ENCODE measurements around the gene FNBP1L.
"Not testable (repeated sequence)": the region's sequence is repeated elsewhere in the genome, so short reads cannot be mapped to it uniquely, and the experiment has no call there.

Gene FNBP1L

GRCh38 chr1:93532780-93533378, 85.0 kb downstream of the FNBP1L start:
- DNase-seq (ENCODE audit: low spot score) = no peak

- DNase-seq (ENCODE audit: low spot score) = no peak
Observed at GRCh38 chr1:93533677-93534076, 85.8 kb downstream of the FNBP1L start.

- no peak for DNase-seq (ENCODE audit: low spot score)
Observed at GRCh38 chr1:93537396-93537795, 89.5 kb downstream of the FNBP1L start.

GRCh38 chr1:93537924-93538323, 90.0 kb downstream of the FNBP1L start:
- DNase-seq (ENCODE audit: low spot score) = no peak

- DNase-seq (ENCODE audit: low spot score) = no peak
Observed at GRCh38 chr1:93541045-93541444, 93.1 kb downstream of the FNBP1L start.

GRCh38 chr1:93542398-93542797, 94.5 kb downstream of the FNBP1L start:
- no peak for DNase-seq (ENCODE audit: low spot score)

GRCh38 chr1:93546162-93546863, 98.4 kb downstream of the FNBP1L start:
- DNase-seq (ENCODE audit: low spot score) = no peak

- DNase-seq (ENCODE audit: low spot score) = no peak
Observed at GRCh38 chr1:93549131-93549530, 101.2 kb downstream of the FNBP1L start.

- DNase-seq (ENCODE audit: low spot score) = no peak
Observed at GRCh38 chr1:93549811-93550210, 101.9 kb downstream of the FNBP1L start.

GRCh38 chr1:93552741-93553455, 105.0 kb downstream of the FNBP1L start:
- DNase-seq (ENCODE audit: low spot score) = no peak

GRCh38 chr1:93553886-93554490, 106.1 kb downstream of the FNBP1L start:
- DNase-seq (ENCODE audit: low spot score) = not testable (repeated sequence)

- DNase-seq (ENCODE audit: low spot score) = no peak
Observed at GRCh38 chr1:93554883-93555872, 107.3 kb downstream of the FNBP1L start.

- no peak for DNase-seq (ENCODE audit: low spot score)
Observed at GRCh38 chr1:93556291-93556690, 108.4 kb downstream of the FNBP1L start.

GRCh38 chr1:93559045-93559444, 111.1 kb downstream of the FNBP1L start:
- DNase-seq (ENCODE audit: low spot score) = no peak

- DNase-seq (ENCODE audit: low spot score) = no peak
Observed at GRCh38 chr1:93559695-93560094, 111.8 kb downstream of the FNBP1L start.

GRCh38 chr1:93565496-93566206, 117.7 kb downstream of the FNBP1L start:
- DNase-seq (ENCODE audit: low spot score) = no peak

GRCh38 chr1:93566227-93566626, 118.3 kb downstream of the FNBP1L start:
- DNase-seq (ENCODE audit: low spot score) = no peak

- no peak for DNase-seq (ENCODE audit: low spot score)
Observed at GRCh38 chr1:93567255-93567918, 119.5 kb downstream of the FNBP1L start.

GRCh38 chr1:93569489-93569888, 121.6 kb downstream of the FNBP1L start:
- no peak for DNase-seq (ENCODE audit: low spot score)

- DNase-seq (ENCODE audit: low spot score) = no peak
Observed at GRCh38 chr1:93571623-93572310, 123.8 kb downstream of the FNBP1L start.
